Hematopoietic multipotent progenitor cell treated with erythropoietin and hydrocortisone succinate and interleukin-3 and kit ligand, for 6 days (in vitro differentiated cells): ENCODE data around the gene TNFRSF8.
"Not testable (repeated sequence)": the region's sequence is repeated elsewhere in the genome, so short reads cannot be mapped to it uniquely, and the experiment has no call there.

Experiments
- DNase-seq: peaks from one replicate; pipeline ENCODE4 v3.0.0-alpha.2; 2015

TNFRSF8 gene

GRCh38 chr1:12039164-12039525, 24.0 kb upstream of the TNFRSF8 start:
- no peak for DNase-seq

GRCh38 chr1:12039824-12040456, 23.2 kb upstream of the TNFRSF8 start:
- not testable (repeated sequence) for DNase-seq

DNA sequence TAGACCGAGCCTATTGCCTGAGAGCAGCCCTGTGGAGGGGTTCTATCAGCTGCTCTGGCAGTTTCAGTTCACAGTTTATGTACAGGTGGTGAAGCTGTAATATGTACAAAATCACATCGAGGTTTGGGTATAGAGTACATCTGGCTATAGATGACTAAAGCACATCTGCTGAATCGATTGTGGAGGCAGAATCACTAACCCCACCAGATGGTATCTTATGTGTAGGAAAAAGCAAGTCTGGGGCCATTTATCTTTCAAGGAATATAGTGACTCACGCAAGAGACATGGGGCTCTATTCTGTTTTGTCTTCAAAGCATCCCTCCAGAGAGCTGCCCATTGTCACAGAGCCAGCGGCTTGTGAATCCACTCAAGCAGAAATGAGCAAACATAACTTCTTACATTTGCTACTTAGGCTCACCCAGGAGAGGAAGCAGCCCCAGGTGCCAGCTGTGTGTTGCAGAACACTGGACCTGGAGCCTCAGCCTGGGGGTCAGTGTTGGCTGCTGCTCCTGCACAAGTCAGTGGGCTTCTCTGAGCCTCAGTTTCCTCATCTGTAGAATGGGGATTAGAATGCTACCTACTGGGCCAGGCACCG, 22.5 kb upstream of the TNFRSF8 start:
- no peak for DNase-seq

DNA sequence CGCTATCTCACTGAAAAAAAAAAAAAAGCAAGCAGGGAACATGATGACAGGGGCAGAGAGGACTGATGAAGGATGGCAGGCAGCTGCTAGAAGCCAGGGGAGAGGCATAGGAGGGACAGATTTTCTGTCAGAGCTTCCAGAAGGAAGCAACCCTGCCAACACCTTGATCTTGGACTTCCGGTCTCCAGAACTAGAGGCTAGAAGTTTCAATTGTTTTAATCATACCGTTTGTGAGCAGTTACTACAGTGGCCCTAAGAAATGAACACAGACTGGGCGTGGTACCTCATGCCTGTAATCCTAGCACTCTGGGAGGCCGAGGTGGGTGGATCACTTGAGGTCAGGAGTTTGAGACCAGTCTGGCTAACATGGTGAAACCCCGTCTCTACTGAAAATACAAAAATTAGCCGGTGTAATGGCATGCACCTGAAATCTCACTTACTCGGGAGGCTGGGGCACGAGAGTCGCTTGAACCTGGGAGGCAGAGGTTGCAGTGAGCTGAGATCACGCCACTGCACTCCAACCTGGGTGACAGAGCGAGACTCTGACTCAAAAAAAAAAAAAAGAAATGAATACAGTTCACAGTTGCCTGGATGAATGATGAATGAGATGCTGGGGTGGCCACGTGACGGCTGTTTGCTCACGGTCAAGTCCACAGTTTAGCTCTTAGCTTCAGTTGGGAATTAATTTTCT, 18.8 kb upstream of the TNFRSF8 start:
- not testable (repeated sequence) for DNase-seq

DNA sequence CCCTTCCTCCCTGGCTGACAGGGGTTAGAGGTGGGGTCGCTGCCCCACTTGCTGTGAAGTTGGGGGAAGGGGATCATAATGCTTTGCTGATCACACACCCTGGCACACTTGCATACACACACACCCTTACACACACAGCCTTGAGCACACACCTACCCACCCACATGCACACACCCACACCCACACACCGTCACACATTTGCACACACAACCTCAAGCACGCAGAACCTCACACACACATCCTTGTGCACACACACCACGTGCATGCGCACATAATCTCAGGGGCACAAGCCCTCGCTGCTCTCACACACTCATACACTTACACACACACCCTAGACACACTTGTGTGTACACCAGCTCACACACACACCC, 16.4 kb upstream of the TNFRSF8 start:
- DNase-seq: no peak

GRCh38 chr1:12047120-12047876, 15.8 kb upstream of the TNFRSF8 start:
- no peak for DNase-seq

DNA sequence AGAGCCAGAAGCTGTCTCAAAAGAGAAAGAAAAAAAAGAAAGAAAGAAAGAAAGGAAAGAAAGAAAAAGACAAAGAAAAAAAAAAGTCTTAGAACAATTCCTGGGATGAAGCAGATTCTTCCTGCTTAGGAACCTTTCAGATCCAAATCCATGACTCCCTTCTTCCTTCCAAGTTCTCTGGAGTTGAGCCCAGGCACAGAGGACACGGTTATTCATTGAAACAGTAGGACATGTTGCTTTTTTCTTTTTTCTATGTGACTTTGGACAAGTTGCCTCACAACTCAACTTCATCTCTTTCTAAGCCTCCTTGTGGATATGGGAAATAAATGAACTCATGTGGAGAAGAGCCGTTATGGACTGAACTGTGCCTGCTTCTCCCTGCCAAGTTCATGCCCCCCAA, 14.7 kb upstream of the TNFRSF8 start:
- no peak for DNase-seq

DNA sequence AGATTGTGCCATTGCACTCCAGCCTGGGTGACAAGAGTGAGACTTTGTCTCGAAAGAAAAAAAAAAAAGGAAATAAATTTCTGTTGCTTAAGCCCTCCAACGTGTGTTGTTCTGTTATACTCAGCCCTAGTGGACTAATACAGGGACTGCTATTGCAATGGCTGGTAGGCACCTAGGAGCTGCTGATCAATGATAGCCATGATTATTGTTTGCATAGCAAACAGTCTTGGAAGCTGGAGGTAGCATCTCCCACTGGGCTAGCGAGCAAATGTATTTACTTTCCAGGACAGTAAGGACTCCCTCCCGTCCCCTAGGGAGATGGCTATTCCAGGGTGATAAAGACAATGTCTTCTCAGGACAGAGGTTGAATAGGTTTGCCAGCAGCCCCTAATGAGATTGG, 13.5 kb upstream of the TNFRSF8 start:
- no peak for DNase-seq

- no peak for DNase-seq
Observed at GRCh38 chr1:12051361-12051760, 11.7 kb upstream of the TNFRSF8 start.

- DNase-seq: peak; percentile 67
Observed at GRCh38 chr1:12052008-12052573, 11.0 kb upstream of the TNFRSF8 start.

- no peak for DNase-seq
Observed at GRCh38 chr1:12052997-12053686, 10.0 kb upstream of the TNFRSF8 start.

- no peak for DNase-seq
Observed at GRCh38 chr1:12053752-12054548, 9.2 kb upstream of the TNFRSF8 start.

DNA sequence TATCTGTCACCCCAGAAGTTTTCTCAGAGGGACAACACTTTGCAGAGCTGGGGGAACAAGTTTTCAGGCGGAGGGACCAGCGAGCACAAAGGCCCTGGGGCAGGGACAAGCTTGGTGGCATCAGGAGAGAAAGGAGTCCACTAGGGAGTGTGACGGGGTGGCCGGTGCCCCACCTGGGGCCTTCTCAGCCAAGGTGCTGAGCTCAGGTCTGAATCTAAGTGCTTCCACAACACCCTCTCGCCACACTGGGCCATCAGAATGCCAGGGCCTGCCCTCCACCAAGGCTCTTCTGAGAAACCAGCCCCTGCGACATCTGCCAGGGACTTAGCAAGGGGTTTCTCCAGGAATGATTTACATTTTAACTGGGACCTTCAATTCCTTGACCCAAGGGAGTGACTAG, 7.8 kb upstream of the TNFRSF8 start:
- DNase-seq: no peak

- no peak for DNase-seq
Observed at GRCh38 chr1:12056331-12056841, 6.7 kb upstream of the TNFRSF8 start.

- no peak for DNase-seq
Observed at GRCh38 chr1:12057382-12057781, 5.7 kb upstream of the TNFRSF8 start.

- no peak for DNase-seq
Observed at GRCh38 chr1:12057940-12058687, 5.0 kb upstream of the TNFRSF8 start.

DNA sequence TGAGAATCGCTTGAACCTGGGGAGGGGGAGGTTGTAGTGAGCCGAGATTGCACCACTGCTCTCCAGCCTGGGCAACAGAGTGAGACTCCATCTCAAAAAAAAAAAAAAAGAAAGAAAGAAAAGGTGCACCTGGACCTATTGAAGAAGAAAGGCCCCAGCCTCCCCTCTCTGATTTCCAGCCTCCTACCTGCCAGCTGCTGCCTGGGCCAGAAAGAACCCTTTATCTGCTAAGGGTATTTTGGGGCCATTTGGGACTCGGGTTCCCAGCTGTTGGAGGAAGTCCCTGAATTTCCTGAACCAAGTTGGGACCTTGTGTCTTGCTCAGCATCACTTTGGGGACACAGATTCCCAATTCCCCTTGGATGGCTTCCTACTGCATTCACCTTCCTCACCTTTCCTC, 3.9 kb upstream of the TNFRSF8 start:
- no peak for DNase-seq

DNA sequence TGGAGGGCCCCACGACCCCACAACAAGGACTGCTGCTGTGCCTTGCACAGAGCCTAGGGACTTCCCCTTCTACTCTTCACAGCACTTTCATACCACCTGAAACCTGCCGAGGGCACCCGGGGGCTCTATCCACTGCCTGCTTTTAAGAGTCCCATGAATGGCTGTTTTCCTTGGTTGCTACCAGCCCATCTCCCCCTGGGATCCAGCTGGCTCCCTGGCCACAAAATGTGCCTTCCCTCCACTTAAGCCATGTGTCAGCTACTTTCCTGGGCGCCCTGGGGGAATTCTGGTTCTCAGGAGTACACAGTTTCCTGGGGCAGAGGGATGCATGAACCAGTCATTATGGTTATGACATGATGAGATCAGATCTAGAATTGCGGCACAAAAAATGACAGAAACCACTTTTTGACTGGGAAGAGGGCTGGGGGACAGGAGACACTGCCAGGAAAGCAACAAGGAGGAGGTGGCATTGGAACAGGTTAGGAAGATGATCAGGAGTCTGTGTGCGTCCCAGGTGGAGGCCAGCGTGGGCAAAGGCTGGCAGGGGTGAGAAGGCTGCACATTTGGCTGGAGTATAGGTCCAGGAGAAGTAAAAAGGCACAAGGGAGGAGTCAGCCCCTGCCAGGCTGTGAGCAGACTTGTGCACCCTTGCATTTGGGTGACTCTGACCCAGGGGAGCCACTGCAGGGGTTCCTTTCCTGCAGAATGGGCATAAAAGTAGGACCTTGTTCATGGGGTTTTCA, 3.2 kb upstream of the TNFRSF8 start:
- no peak for DNase-seq

DNA sequence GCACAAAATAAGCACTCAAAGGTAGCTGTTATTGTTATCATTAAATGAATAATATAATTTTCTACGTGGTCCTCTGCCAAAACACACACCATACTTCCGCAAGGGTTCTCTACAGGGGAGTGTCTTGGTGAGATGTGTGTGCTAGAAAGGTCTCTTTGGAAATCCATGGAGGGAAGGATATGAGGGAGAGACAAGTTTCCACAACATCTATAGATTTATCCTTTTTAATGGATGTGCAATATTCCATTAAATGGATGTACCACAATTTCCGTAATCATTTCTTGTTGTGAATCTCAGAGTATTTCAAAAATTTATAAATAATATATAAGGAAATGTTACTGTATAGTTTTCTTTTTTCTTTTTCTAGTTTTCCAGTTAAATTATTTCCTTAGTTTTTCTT, 2.6 kb upstream of the TNFRSF8 start:
- DNase-seq: no peak
